Kidney (tissue), 14 donors: ENCODE measurements around the gene GALNS. TPM values are rescaled to one million over a fixed set of nuclear protein-coding genes. Genes with fewer than 3 reads are reported as not detected.
A peak's percentile ranks its signal among the peaks of the same experiment; 100 is the strongest.

ENCODE experiments used
- DNase-seq, 5 donors: peaks; one replicate each; pipeline ENCODE4 v3.0.0-alpha.2; 2013 to 2020
- FAIRE-seq: peaks from 2 replicates; lab custom pipeline; 2012; peaks lifted over from hg19 to GRCh38; lab: Jason Lieb, UNC
- H3K27ac ChIP-seq, 2 donors: one replicate each; pipeline ENCODE4 v1.7.0; 2013; ENCODE audit warnings: low read depth in 2 of 2, low read length in 2 of 2, inconsistent platforms in 1 of 2
- H3K27me3 ChIP-seq: one replicate; pipeline ENCODE4 v1.7.1; 2013; ENCODE audit warnings: low read length, inconsistent platforms; ENCODE audit not compliant: control insufficient read depth, insufficient read depth
- H3K36me3 ChIP-seq, 3 donors: one replicate each; pipeline versions ENCODE4 v1.7.0 to v1.7.1; 2013; ENCODE audit warnings: low read length in 3 of 3, control low read depth in 1 of 3, inconsistent platforms in 1 of 3; ENCODE audit not compliant: insufficient read depth in 3 of 3, control insufficient read depth in 2 of 3
- H3K4me1 ChIP-seq, 3 donors: one replicate each; pipeline versions ENCODE4 v1.7.0 to v1.7.1; 2013; ENCODE audit warnings: low read length in 3 of 3, inconsistent platforms in 1 of 3, low read depth in 1 of 3; ENCODE audit not compliant: control insufficient read depth in 2 of 3, insufficient read depth in 2 of 3
- H3K4me3 ChIP-seq, 3 donors: one replicate each; pipeline versions ENCODE4 v1.7.0 to v1.8.1; 2013; ENCODE audit warnings: low read length in 3 of 3, control low read depth in 1 of 3, inconsistent platforms in 1 of 3
- H3K9ac ChIP-seq, 3 donors: one replicate each; pipeline versions ENCODE4 v1.7.0 to v1.7.1; 2013; ENCODE audit warnings: low read length in 3 of 3, control low read depth in 1 of 3, inconsistent platforms in 1 of 3
- H3K9me3 ChIP-seq, 3 donors: one replicate each; pipeline versions ENCODE4 v1.7.0 to v1.7.1; 2013; ENCODE audit warnings: low read length in 3 of 3, control low read depth in 1 of 3, inconsistent platforms in 1 of 3; ENCODE audit not compliant: control insufficient read depth in 2 of 3, insufficient read depth in 1 of 3
- CTCF ChIP-seq: IDR thresholded peaks from 3 replicates; pipeline ENCODE4 v1.5.1; 2012; ENCODE audit warnings: mild to moderate bottlenecking, moderate library complexity, borderline replicate concordance; ENCODE audit not compliant: insufficient read depth; ENCODE audit errors: extremely low read depth
- intact Hi-C: fragments of 100-400 bp; cut with DNase I; formaldehyde crosslinking; loops from one replicate; pipeline ENCODE4 v1.11.1; 2022
- polyA plus RNA-seq: library from polyadenylated mRNA; stranded (reverse); fragments of 350-450 nt; fragmentation: Illumina TruSeq; extraction: RNeasy Lipid Tissue Mini Kit (QIAGEN cat#74804); gene quantifications from one replicate; pipeline ENCODE4 v1.2.3, GENCODE V29; 2014; ENCODE audit warnings: low read depth, low replicate concordance; ENCODE audit not compliant: insufficient read depth
- total RNA-seq: library from RNA; stranded (reverse); fragmentation: NEBNext Ultra II Directional; extraction: Animal tissue kit (Norgen Biotek cat#: 25700); gene quantifications from one replicate; pipeline ENCODE4 v1.2.1, GENCODE V29; 2021
- donor health status: control.
- donor health status: control.
- donor health status: control.
- donor health status: control.
- donor health status: control.
- donor health status: DM: yes; HTN: yes; CAD: no.
- donor health status: Normal renal cell carcinoma (clear cell type).

The GALNS gene
- total and polyA plus RNA-seq, 2 donors from 2014 or later = 15.8 to 37.2 TPM

DNA sequence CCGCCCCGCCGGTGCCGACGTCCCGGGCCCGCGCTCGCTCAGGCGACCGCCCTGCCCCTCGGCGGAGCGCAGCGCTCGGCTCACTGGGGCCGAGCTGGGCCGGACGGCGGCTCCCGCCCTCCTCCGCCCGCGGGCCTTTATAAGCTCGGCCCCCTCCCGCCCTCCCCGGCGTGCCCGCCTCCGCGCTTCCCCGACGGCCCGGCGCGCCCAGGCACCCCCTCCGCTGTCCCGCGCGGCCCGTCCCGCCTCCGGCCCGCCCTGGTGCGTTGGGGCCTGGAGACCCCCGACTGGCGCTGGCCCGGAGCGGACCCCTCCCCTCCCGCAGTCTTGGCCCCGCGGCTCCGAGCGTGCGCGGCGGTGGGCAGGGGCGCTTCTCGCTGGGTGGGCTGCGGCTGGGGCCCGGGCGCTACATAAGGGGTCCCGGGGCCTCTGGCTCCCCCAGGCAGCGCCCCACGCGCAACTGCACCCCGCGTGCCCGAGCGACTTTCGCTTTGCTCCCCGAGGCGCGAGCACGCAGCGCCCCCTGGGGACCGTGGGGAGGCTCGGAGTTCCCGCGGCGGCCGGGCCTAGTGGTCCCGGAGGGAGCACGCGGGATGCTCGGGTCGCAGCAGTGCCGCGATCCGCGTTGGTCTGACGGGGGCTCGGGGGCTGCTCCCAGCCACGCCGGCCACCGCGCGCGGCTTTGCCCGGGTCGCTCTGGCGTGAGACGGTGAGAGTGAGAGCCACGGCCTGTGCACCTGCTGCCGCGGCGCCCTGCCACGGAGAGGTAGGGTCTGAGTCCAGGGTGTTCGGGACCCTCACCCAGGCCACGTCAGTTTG is 71.4 kb downstream of the GALNS start, which contains the start of gene PIEZO1:
TSS of gene PIEZO1 (minus strand) at position 115 of the 819 bp plus-strand sequence. CDS start 256 bp downstream, outside the sequence.
- Histone ChIP-seq H3K4me1 (peaks cover 0 to 21% (median 9%) of the 10 kb centered on the region in 3 donors), H3K27ac (peak within 1 kb of the TSS; percentile 88 to 89), H3K36me3 (no peaks in the 10 kb centered on the region), H3K9me3 (no peaks in the 10 kb centered on the region), H3K4me3 (peak within 1 kb of the TSS; percentile 20 to 61 (median 34)), H3K27me3 (no peaks in the 10 kb centered on the region), H3K9ac (peak within 1 kb of the TSS in 2 of 3 donors; percentile 10 to 71)
- intact Hi-C loops = no loop called here
- DNase-seq (peak in 4 of 5 donors; percentile 49 to 92 (median 68)), FAIRE-seq (no peak)
- TF ChIP-seq CTCF = peak; percentile 82

- DNase-seq (no peak), FAIRE-seq (no peak)
- peak overlapping the region; percentile 88 to 89 for H3K27ac ChIP-seq
- H3K4me1 ChIP-seq = peaks cover 0 to 26% (median 14%) of the 10 kb centered on the region in 3 donors
- H3K27me3 ChIP-seq = no peaks in the 10 kb centered on the region
- no peak for TF ChIP-seq CTCF
- intact Hi-C loops = loop anchor here (5.0 kb wide), 1 partner anchor 47 kb away; no protein-coding TSS in a partner anchor
- H3K4me3 ChIP-seq = peak overlapping the region in 1 of 3 donors; percentile 61
- no peaks in the 10 kb centered on the region for H3K9me3 ChIP-seq
- no peak overlapping the region for H3K9ac ChIP-seq
- no peaks in the 10 kb centered on the region for H3K36me3 ChIP-seq
These were observed 72.0 kb downstream of the GALNS start for GRCh38 chr16:88784856-88785105.

- peak; percentile 26 for TF ChIP-seq CTCF
- Histone ChIP-seq H3K4me3 (peak overlapping the region; percentile 20 to 61 (median 34)), H3K27me3 (no peaks in the 10 kb centered on the region), H3K4me1 (peaks cover 0 to 32% (median 15%) of the 10 kb centered on the region in 3 donors), H3K9me3 (no peaks in the 10 kb centered on the region), H3K27ac (peak overlapping the region; percentile 88 to 89), H3K9ac (peak overlapping the region in 2 of 3 donors; percentile 10 to 71), H3K36me3 (no peaks in the 10 kb centered on the region)
- FAIRE-seq = no peak
- intact Hi-C loops = loop anchor here (5.0 kb wide), 1 partner anchor 47 kb away; no protein-coding TSS in a partner anchor
- peak in 4 of 5 donors; percentile 69 to 93 (median 80) for DNase-seq
These were observed 72.5 kb downstream of the GALNS start for GRCh38 chr16:88784074-88784855.
